Nasal cavity respiratory epithelium epithelial cell of viscerocranial mucosa (primary cell): ENCODE data around the gene ADRA2C. TPM values are rescaled to one million over a fixed set of nuclear protein-coding genes. Genes with fewer than 3 reads are reported as not detected.

ENCODE experiments used
- total RNA-seq: library from RNA; depleted of rRNA; stranded (reverse); fragments of >200 nt; gene quantifications from 2 replicates; pipeline ENCODE4 v1.2.3, GENCODE V29; 2014

Gene ADRA2C
- total RNA-seq: 0.34 and 0.93 TPM in 2 replicates

GRCh38 chr4:3766036-3766784 is at the start of gene ADRA2C:
TSS of gene ADRA2C (plus strand) at chr4:3766385. CDS start at chr4:3766607, 222 bp downstream.

Other genes starting within 250 kb of the ADRA2C start
- 24.9 and 193 TPM in 2 replicates for gene LRPAP1, start 234.0 kb upstream of the ADRA2C start, total RNA-seq